Measurements from ENCODE around the gene DEPDC1B. TPM values are rescaled to one million over a fixed set of nuclear protein-coding genes. Genes with fewer than 3 reads are reported as not detected.
A peak's percentile ranks its signal among the peaks of the same experiment; 100 is the strongest.

Gene DEPDC1B
- total RNA-seq (2012; rRNA removed) (9.3 and 10.0 TPM in 2 replicates), polyA plus RNA-seq (2012; rRNA removed) (4.4 and 4.6 TPM in 2 replicates), Bru-seq, nascent RNA (percentile 48 among the genes with signal in this experiment), BruChase-seq, experiment 1, labeled RNA remaining after a 6-hour chase (percentile 32 among the genes with signal in this experiment), BruChase-seq, experiment 2, labeled RNA remaining after a 2-hour chase (percentile 35 among the genes with signal in this experiment)
- polyA plus RNA-seq (2012; cell fraction: cytosol; rRNA removed) = 0.89 and 1.3 TPM in 2 replicates
- polyA plus RNA-seq (2012; cell fraction: nucleus; rRNA removed; ENCODE audit: low replicate concordance) = 0.86 and 2.4 TPM in 2 replicates
- long read RNA-seq, partial matches to known transcripts = 0 of 1 reads
- long read RNA-seq, other reads (novel, unspliced or antisense) = 0 of 1 reads

GRCh38 chr5:60699609-60700415 is at the start of gene DEPDC1B:
Gene DEPDC1B, minus strand, starts transcription at chr5:60700166. Its CDS starts 73 bp downstream, at chr5:60700093.
- H2BK120ac ChIP-seq (ENCODE audit: low read depth, low read length) = peak within 1 kb of the TSS; percentile 80
- TF ChIP-seq CTCF (conservative IDR thresholded peaks at IDR 0.05; ENCODE audit: low read depth, low read length) (peak; percentile 46), USF2 (IDR thresholded peaks at IDR 0.05; ENCODE audit: low read depth, low read length) (no peak), RCOR1 (IDR thresholded peaks at IDR 0.05; ENCODE audit: insufficient replicate concordance, low read length) (peak; percentile 70), SMC3 (IDR thresholded peaks at IDR 0.05; ENCODE audit: low read depth, low read length) (no peak), MAZ (IDR thresholded peaks at IDR 0.05; ENCODE audit: borderline replicate concordance, low read depth, low read length) (peak; percentile 71), MAFK (IDR thresholded peaks at IDR 0.05; ENCODE audit: low read depth, low read length) (no peak), MXI1 (IDR thresholded peaks at IDR 0.05; ENCODE audit: borderline replicate concordance, low read depth, low read length) (peak; percentile 79), RAD21 (IDR thresholded peaks at IDR 0.05; ENCODE audit: low read length) (peak; percentile 23; the same call in 1 of the 2 replicates), BHLHE40 (IDR thresholded peaks at IDR 0.05; ENCODE audit: low read depth, low read length) (no peak), CEBPB (IDR thresholded peaks at IDR 0.05; ENCODE audit: low read depth, low read length) (no peak)

More at GRCh38 chr5:60699609-60700415, at the start of gene DEPDC1B:
- dilution Hi-C loops (cut with HindIII; ENCODE audit: low sequenced_read_pairs, unreplicated experiment) (no loop called here), intact Hi-C loops (cut with micrococcal nuclease) (loop anchor here (5.0 to 10.0 kb wide), 2 partner anchors 145 to 247 kb away; partner anchors contain the start of genes ELOVL7, ERCC8 and NDUFAF2), in situ Hi-C loops (cut with MboI; ENCODE audit: low sequenced_read_pairs) (loop anchor here (10.0 to 25.0 kb wide), 3 partner anchors 245 to 612 kb away; partner anchors contain the start of genes ERCC8, NDUFAF2 and SMIM15)
- no peaks in the 10 kb centered on the region for H3K4me1 ChIP-seq (ENCODE audit: control insufficient read depth, insufficient read depth, low read length)
- H3K4me2 ChIP-seq (ENCODE audit: low read depth, low read length) = peak within 1 kb of the TSS; percentile 90
- peak within 1 kb of the TSS; percentile 71 for H3K18ac ChIP-seq (ENCODE audit: low read depth, low read length)
- H3K36me3 ChIP-seq (ENCODE audit: control insufficient read depth, insufficient read depth, low read length) = no peaks in the 10 kb centered on the region
- H3K79me1 ChIP-seq (ENCODE audit: low read depth in 1 of 2, low read length in 2 of 2) = peaks cover 11 to 21% of the 10 kb centered on the region in 2 experiments
- no peaks in the 10 kb centered on the region for H4K20me1 ChIP-seq (ENCODE audit: insufficient read depth, low read length)
- peak; percentile 97 for ATAC-seq (ENCODE audit: low read depth)
- CTCF ChIA-PET = interaction anchor here (0.8 to 2.2 kb wide), 8 partner anchors 12 to 1223 kb away, joined by 3 to 10 read pairs (median 4); no protein-coding TSS in a partner anchor
- peaks cover 4% of the 10 kb centered on the region; the same call in 1 of the 2 replicates for H3K27me3 ChIP-seq (ENCODE audit: control insufficient read depth, insufficient read depth, low read length)
- POLR2A ChIA-PET (ENCODE audit: unreplicated experiment) = no interaction called here
- H3K4me3 ChIP-seq (ENCODE audit: insufficient read depth, low read depth, low read length) = peak within 1 kb of the TSS; percentile 87
- peaks cover 3% of the 10 kb centered on the region; the same call in 1 of the 2 replicates for H3K9me1 ChIP-seq (ENCODE audit: insufficient read depth, low read length)
- peak within 1 kb of the TSS; percentile 95 to 98; a peak in 3 of 4 replicates for H4K8ac ChIP-seq (ENCODE audit: low read depth in 2 of 2, low read length in 2 of 2)
- peak within 1 kb of the TSS; percentile 89 for H3K9ac ChIP-seq (ENCODE audit: low read depth, low read length)
- H2AK9ac ChIP-seq (replicated peaks; ENCODE audit: low read depth, low read length, poor library complexity) = peak within 1 kb of the TSS; percentile 10
- H2BK5ac ChIP-seq (ENCODE audit: low read depth, low read length, poor library complexity, severe bottlenecking) = peak within 1 kb of the TSS; percentile 72
- H4K91ac ChIP-seq (ENCODE audit: insufficient read depth, low read depth, low read length) = peak within 1 kb of the TSS; percentile 76; the same call in 1 of the 2 replicates
- H3K4ac ChIP-seq (ENCODE audit: low read depth, low read length) = peak within 1 kb of the TSS; percentile 67
- H4K5ac ChIP-seq (ENCODE audit: low read depth, low read length) = peak within 1 kb of the TSS; percentile 27
- H2AFZ ChIP-seq (replicated peaks; ENCODE audit: low read length, poor library complexity) = peak within 1 kb of the TSS; percentile 98
- no peaks in the 10 kb centered on the region for H3K9me3 ChIP-seq (ENCODE audit: control insufficient read depth, insufficient read depth, low read length)
- DNase-seq = peak; percentile 88
- H2AK5ac ChIP-seq (ENCODE audit: low read depth, low read length) = no peak within 1 kb of the TSS
- no TSS peak for BruUV-seq (replicated peaks)
- peak within 1 kb of the TSS; percentile 85 for H3K14ac ChIP-seq (replicated peaks; ENCODE audit: low read depth, low read length)
- no peak within 1 kb of the TSS for H2BK15ac ChIP-seq (ENCODE audit: low read depth, low read length)
- peak within 1 kb of the TSS; percentile 79 for H3K27ac ChIP-seq (ENCODE audit: insufficient read depth, low read length)
- no peak within 1 kb of the TSS for H2BK20ac ChIP-seq (ENCODE audit: low read depth, low read length)
- 0% methylated on average over 44 of the region's 72 CpGs; no CpG with 5 or more reads in 1 of the 2 experiments for WGBS, 2 experiments (ENCODE audit: extremely low coverage in 2 of 2, insufficient read length in 1 of 2)
- H3K23ac ChIP-seq (ENCODE audit: low read depth, low read length) = peak within 1 kb of the TSS; percentile 69
- peak within 1 kb of the TSS; percentile 66 for H3K56ac ChIP-seq (ENCODE audit: extremely low read depth, insufficient read depth, low read length)

All from IMR-90 (cell line).